Stimulated activated CD4-positive, alpha-beta T cell treated with anti-CD3 and anti-CD28 coated beads, Interleukin-12 subunit alpha, Interleukin-12 subunit beta, amount 100 ng/mL, for 24 hours (primary cell): ENCODE results near the gene FICD.
"Not testable (repeated sequence)": the region's sequence is repeated elsewhere in the genome, so short reads cannot be mapped to it uniquely, and the experiment has no call there.

Experiments
- DNase-seq, 2 experiments: peaks; one replicate each; pipeline ENCODE4 v3.0.0-alpha.2; 2020; ENCODE audit warnings: low read depth in 2 of 2

FICD gene

GRCh38 chr12:108531929-108532848, 17.1 kb downstream of the FICD start:
- DNase-seq = no peak

GRCh38 chr12:108538146-108538545, 23.1 kb downstream of the FICD start:
- no peak for DNase-seq

GRCh38 chr12:108538616-108539195, 23.6 kb downstream of the FICD start:
- DNase-seq = no peak

- no peak for DNase-seq
Measured at GRCh38 chr12:108542320-108542719, 27.2 kb downstream of the FICD start.

DNA sequence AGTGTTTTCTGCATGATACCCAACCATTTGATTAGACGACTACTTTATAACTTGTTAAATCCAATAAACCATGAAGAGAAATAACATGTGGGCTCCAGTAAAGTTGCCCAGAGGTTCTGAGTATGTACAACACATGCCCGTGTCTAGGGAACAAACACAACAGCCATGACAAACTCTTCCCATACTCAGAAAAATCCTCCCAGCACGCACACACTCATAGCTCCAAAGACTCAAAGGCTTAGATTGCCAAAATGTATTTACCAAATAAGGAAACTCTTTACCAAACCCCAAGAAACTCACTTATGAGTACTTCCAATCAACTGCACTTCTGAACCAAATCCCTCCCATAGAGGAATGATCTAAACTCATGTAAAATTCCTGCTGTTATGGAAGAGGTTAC, 28.6 kb downstream of the FICD start:
- DNase-seq = no peak

- DNase-seq = no peak
Measured at GRCh38 chr12:108547686-108548085, 32.6 kb downstream of the FICD start.

DNA sequence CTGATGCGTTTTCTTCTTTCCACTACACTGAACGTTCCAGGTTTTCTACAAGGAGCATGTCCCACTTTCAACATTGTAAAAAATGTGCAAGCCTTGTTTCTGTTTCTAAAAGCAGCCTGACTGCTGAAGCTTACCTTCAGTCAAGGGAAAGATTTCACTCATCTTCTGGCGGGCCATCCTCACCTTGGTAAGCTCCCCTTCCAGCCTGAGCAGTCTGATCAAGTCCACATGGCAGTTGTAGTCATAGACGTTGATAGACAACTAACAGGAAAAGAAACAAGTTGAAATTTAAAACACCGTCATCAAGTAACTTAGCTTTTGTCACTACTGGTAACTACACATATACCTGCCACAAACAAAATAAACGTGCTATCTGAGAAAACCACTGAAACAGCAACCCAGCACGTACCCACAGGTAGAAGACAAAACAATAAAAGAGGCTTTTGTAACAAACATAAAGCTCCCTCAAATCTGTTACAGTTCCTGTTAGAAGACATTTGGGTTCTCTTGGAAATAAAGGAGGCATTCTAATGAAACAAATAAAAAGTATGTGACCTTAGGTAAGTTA, 34.0 kb downstream of the FICD start:
- no peak for DNase-seq

DNA sequence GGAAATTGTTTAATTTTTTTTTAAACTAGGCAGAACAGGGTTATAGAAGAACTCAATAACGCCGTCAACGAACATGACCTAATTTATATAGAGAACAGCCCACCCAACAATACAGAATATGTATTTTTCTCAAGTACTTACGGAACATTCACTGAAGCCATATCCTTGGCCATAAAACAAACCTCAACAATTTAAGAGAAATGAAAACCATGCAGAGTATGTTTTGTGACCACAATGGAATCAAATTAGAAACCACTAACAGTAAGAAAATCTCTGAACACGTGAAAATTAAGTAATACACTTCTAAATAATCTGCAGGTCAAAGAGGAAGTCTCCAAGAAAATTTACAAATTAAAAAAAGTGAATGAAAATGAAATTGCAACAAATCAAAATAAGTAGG, 36.5 kb downstream of the FICD start:
- DNase-seq = no peak

GRCh38 chr12:108553799-108554198, 38.7 kb downstream of the FICD start:
- no peak for DNase-seq

DNA sequence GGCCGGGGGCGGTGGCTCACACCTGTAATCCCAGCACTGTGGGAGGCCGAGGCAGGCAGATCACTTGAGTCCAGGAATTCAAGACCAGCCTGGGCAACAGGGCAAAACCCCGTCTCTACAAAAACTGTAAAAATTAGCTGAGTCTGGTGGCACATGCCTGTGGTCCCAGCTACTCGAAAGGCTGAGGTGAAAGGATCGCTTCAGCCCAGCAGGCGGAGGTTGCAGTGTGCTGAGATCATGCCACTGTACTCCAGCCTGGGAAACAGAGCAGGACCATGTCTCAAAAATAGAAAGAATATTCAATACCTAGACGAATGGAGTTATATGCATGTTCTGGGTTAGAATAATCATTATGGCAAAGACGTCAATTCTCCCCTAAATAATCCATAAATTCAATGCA, 40.3 kb downstream of the FICD start:
- DNase-seq = not testable (repeated sequence)

DNA sequence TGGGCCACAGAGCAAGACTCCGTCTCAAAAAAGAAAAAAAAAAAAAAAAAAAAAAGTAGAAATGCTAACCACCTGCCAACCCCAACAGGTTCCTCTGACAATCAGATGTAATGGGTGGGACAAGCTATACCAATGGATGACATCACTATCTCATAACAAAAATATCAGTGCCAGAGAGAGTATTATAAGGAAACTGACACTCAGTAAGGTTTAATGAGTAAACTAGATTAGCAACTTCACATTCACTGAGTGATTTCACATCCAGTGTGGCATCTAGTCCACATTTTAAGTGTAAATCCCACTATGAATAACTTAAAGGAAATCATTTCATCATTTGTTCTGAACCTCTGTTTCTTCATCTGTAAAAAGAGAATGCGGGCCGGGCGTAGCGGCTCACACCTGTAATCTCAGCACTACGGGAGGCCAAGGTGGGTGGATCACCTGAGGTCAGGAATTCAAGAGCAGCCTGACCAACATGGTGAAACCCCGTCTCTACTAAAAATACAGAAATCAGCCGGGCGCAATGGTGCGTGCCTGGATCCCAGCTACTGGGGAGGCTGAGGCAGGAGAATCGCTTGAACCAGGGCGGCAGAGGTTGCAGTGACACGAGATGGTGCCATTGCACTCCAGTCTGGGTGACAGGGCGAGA, 44.1 kb downstream of the FICD start:
- DNase-seq = no peak

DNA sequence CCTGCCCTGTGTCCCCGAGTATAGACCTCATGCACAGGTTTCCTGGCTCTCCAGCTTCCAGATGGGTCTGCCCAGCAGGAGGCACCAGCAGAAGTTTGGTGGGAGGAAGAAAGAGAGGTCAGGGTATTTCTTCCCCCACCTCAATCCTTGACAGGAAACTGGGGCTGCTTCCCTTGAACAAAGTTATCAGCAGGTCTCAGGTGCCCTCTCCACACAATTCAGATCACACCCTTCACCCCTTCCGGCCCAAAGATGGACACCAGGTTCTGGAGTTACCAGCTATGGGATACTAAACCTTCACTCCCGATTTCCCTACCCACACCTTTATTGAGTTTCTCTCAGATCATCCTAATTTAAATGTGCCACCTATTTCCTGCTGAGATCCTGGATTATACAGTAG, 44.7 kb downstream of the FICD start:
- DNase-seq = no peak

GRCh38 chr12:108560321-108560721, 45.2 kb downstream of the FICD start:
- no peak for DNase-seq

DNA sequence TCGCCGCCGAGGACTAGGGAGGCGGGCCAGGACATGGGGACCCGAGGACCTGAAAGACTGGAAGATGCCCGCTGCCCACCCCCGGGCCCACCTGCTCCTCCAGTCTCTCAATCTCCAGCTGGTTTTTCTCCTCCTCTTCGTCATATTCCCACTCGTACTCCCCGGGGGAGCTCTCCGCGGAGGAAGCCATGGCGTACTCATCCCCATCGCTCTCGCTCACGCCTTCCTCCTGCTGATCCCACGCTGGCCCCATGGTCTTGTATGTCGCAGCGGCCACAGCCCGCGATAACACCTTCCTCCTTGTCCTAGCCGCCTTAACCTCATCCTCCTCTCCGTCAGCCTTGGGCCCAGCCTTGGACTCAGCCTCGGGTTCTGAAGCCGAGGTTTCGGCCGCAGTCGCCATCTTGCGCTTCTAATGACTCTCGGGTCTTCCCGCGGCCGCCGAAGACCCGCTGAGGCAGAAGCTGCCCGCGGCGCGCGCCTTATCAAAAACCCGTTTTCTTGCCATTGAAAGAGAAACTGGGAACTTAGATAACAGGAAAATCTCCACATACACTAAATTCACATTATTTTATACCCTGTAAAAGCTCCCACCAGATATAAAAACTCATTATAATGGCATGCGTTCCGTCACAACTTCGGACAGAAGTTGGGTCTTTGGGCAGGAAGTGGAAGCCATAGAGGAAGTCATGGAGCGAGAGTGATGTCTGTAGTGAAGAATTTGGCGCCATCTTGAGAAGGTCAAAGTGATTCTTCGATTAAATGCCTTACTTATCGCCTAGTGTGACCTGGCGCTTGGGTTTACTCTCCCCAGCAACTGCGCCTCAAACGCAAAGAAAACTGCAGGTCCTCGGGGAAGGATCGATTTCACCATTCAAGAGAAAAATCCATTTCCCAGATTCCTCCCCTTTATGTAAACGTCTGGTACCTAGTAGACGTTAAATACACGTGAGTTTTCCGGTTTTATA, 46.0 kb downstream of the FICD start, which contains the start of gene SART3:
SART3 (minus strand) TSS at position 422 of the 968 bp plus-strand sequence; CDS start at position 403, 19 bp downstream.
- peak; percentile 57 to 69 for DNase-seq

- no peak for DNase-seq
Measured at GRCh38 chr12:108561852-108562347, 46.8 kb downstream of the FICD start.

DNA sequence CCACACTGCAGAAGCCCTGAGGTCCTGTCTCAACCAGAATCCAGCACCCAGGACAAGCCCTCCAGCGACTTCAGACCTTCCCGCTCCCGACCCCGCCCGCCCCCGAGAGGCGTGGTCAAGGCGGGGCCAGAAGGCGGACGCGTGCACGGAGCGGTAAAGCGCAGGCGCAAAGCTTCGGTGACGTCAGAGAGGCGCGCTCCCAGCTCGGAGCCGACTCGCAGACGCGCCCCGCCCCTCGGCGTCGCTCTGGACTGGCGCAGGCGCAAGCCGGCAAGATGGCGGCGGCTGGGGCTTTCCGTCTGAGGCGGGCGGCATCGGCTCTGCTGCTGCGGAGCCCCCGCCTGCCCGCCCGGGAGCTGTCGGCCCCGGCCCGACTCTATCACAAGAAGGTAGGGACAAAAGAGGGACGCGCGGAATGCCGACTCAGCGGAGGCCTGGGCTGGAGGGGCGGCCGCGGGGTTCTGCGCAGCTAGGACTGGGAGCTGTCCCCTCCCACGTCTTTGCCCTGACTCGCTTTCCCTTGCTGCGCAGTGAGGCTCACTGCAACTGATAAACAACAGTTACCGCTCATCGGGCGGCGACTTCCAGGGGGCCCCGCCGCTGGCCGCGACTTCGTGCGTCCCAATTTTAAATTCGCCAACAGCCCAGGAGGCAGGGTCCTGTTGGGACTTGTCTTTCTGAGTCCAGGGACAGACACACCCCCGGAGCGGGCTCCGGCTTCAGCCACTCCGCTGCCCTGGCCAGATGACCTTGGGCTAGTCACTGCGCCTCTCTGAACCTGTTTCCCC, 47.5 kb downstream of the FICD start, which contains the start of gene ISCU:
ISCU (plus strand) TSS at position 249 of the 788 bp plus-strand sequence; CDS start at position 276, 27 bp downstream.
- DNase-seq = peak; percentile 98 to 99

GRCh38 chr12:108563136-108563803, 48.2 kb downstream of the FICD start:
- DNase-seq = peak; percentile 70 to 83

DNA sequence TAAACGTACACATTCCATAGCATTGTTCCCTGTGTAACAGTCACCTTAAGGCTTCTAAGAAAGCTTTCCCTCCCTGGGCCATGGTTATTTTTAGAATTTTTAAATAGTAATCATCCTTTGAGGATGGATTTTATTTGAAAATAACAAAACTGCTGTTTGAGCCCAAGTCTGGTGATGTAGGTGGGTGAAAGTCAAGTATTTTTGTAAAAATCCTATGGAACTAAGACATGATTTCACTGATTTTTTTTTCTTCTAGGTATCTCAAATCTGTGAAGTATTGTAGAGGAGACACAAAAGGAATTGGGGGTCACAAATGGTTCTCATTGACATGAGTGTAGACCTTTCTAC, 48.7 kb downstream of the FICD start:
- DNase-seq = no peak

GRCh38 chr12:108564724-108565123, 49.6 kb downstream of the FICD start:
- no peak for DNase-seq
